HG02763 (cell line): ENCODE measurements around the gene AK4.

Source experiments
- ATAC-seq: cut with Tn5 transposase; IDR thresholded peaks from one replicate; pipeline ENCODE4 v1.9.1; 2021; ENCODE audit warnings: mild to moderate bottlenecking, moderate library complexity; ENCODE audit not compliant: unreplicated experiment

Gene AK4

GRCh38 chr1:65175171-65176055, 27.4 kb downstream of the AK4 start:
- ATAC-seq = no peak

GRCh38 chr1:65176056-65176450, 28.1 kb downstream of the AK4 start:
- ATAC-seq = no peak

- ATAC-seq = no peak
These were observed 28.6 kb downstream of the AK4 start for GRCh38 chr1:65176591-65176990.

GRCh38 chr1:65177457-65177856, 29.5 kb downstream of the AK4 start:
- no peak for ATAC-seq

GRCh38 chr1:65178235-65178634, 30.2 kb downstream of the AK4 start:
- no peak for ATAC-seq

GRCh38 chr1:65179148-65179547, 31.1 kb downstream of the AK4 start:
- no peak for ATAC-seq

GRCh38 chr1:65180977-65181376, 33.0 kb downstream of the AK4 start:
- ATAC-seq = no peak

- no peak for ATAC-seq
These were observed 34.8 kb downstream of the AK4 start for GRCh38 chr1:65182658-65183268.

- no peak for ATAC-seq
These were observed 41.6 kb downstream of the AK4 start for GRCh38 chr1:65189576-65190115.

GRCh38 chr1:65190229-65190628, 42.2 kb downstream of the AK4 start:
- ATAC-seq = no peak

- no peak for ATAC-seq
These were observed 45.2 kb downstream of the AK4 start for GRCh38 chr1:65193129-65193695.

GRCh38 chr1:65195495-65196417, 47.8 kb downstream of the AK4 start:
- ATAC-seq = no peak

- ATAC-seq = no peak
These were observed 48.9 kb downstream of the AK4 start for GRCh38 chr1:65196926-65197325.

GRCh38 chr1:65197636-65198035, 49.6 kb downstream of the AK4 start:
- no peak for ATAC-seq

- ATAC-seq = no peak
These were observed 50.1 kb downstream of the AK4 start for GRCh38 chr1:65198096-65198495.

- no peak for ATAC-seq
These were observed 52.4 kb downstream of the AK4 start for GRCh38 chr1:65200411-65200810.

GRCh38 chr1:65206836-65207235, 58.8 kb downstream of the AK4 start:
- ATAC-seq = no peak

- ATAC-seq = peak; percentile 63
These were observed 59.3 kb downstream of the AK4 start for GRCh38 chr1:65207317-65207716.

GRCh38 chr1:65208563-65208973, 60.6 kb downstream of the AK4 start:
- ATAC-seq = no peak

GRCh38 chr1:65209005-65209885, 61.2 kb downstream of the AK4 start:
- ATAC-seq = peak; percentile 42
